ENCODE results near the gene MBOAT1.

GRCh38 chr6:20147469-20147868 lies 64.8 kb downstream of the MBOAT1 start:
- no peak for TF ChIP-seq TSHZ1 (tag by site-specific recombination; IDR thresholded peaks at IDR 0.05; ENCODE audit: borderline replicate concordance)
- TF ChIP-seq ZNF776 (tag by site-specific recombination; IDR thresholded peaks at IDR 0.05; ENCODE audit: borderline replicate concordance) = no peak
- no peak for TF ChIP-seq REST (tag by site-specific recombination; IDR thresholded peaks at IDR 0.05)
- TF ChIP-seq BCL11A (tag by site-specific recombination; IDR thresholded peaks at IDR 0.05; ENCODE audit: low read depth) = no peak

Data from HEK293 (cell line).